ENCODE data around the gene COL16A1.

The COL16A1 gene

GRCh38 chr1:31644560-31645273 lies 59.1 kb downstream of the COL16A1 start, which contains the start of gene PEF1:
Gene PEF1 (minus strand): TSS chr1:31644876. CDS start chr1:31644864, 12 bp downstream.
- no peak for TF ChIP-seq CTCF (IDR thresholded peaks at IDR 0.05; ENCODE audit: low read depth, low read length, missing control alignments)
- H3K4me3 ChIP-seq (ENCODE audit: low read depth, low read length), result peak within 1 kb of the TSS; percentile 94
- peak; percentile 90 for DNase-seq (ENCODE audit: low read depth)

- DNase-seq (ENCODE audit: low read depth), result no peak
- TF ChIP-seq CTCF (IDR thresholded peaks at IDR 0.05; ENCODE audit: low read depth, low read length, missing control alignments), result no peak
- peak overlapping the region; percentile 94 for H3K4me3 ChIP-seq (ENCODE audit: low read depth, low read length)
Observed at GRCh38 chr1:31643976-31644559, 59.7 kb downstream of the COL16A1 start.

- no peak for DNase-seq (ENCODE audit: low read depth)
- no peak for TF ChIP-seq CTCF (IDR thresholded peaks at IDR 0.05; ENCODE audit: low read depth, low read length, missing control alignments)
- H3K4me3 ChIP-seq (ENCODE audit: low read depth, low read length), result no peak overlapping the region
Observed at GRCh38 chr1:31642897-31643296, 60.9 kb downstream of the COL16A1 start.

GRCh38 chr1:31642366-31642765 lies 61.5 kb downstream of the COL16A1 start:
- no peak for DNase-seq (ENCODE audit: low read depth)
- no peak for TF ChIP-seq CTCF (IDR thresholded peaks at IDR 0.05; ENCODE audit: low read depth, low read length, missing control alignments)
- H3K4me3 ChIP-seq (ENCODE audit: low read depth, low read length), result no peak overlapping the region

GRCh38 chr1:31640964-31641363 lies 62.9 kb downstream of the COL16A1 start:
- H3K4me3 ChIP-seq (ENCODE audit: low read depth, low read length), result no peak overlapping the region
- no peak for TF ChIP-seq CTCF (IDR thresholded peaks at IDR 0.05; ENCODE audit: low read depth, low read length, missing control alignments)
- no peak for DNase-seq (ENCODE audit: low read depth)

- DNase-seq (ENCODE audit: low read depth), result no peak
- H3K4me3 ChIP-seq (ENCODE audit: low read depth, low read length), result no peak overlapping the region
- TF ChIP-seq CTCF (IDR thresholded peaks at IDR 0.05; ENCODE audit: low read depth, low read length, missing control alignments), result no peak
Observed at GRCh38 chr1:31640179-31640578, 63.6 kb downstream of the COL16A1 start.

- no peak overlapping the region for H3K4me3 ChIP-seq (ENCODE audit: low read depth, low read length)
- TF ChIP-seq CTCF (IDR thresholded peaks at IDR 0.05; ENCODE audit: low read depth, low read length, missing control alignments), result no peak
- DNase-seq (ENCODE audit: low read depth), result no peak
Observed at GRCh38 chr1:31639543-31639942, 64.3 kb downstream of the COL16A1 start.
